Gastrocnemius medialis (tissue), 4 donors: ENCODE data around the gene PHACTR1.

ENCODE experiments used
- POLR2A ChIP-seq, 2 donors: fragments of 450-650 bp; IDR thresholded peaks; one replicate each; pipeline ENCODE4 v1.6.1; 2017; ENCODE audit warnings: antibody characterized with exemption in 2 of 2, mild to moderate bottlenecking in 2 of 2, moderate library complexity in 2 of 2
- TF ChIP-seq, protein P1 (sequence below), 5 experiments: fragments of 450-650 bp in 3 of 5; fragments of 200-600 bp in 2 of 5; sonication (generic) in 2 of 5; IDR thresholded peaks in 4 of 5; conservative IDR thresholded peaks in 1 of 5; 1 replicate in 4 of 5; 2 replicates in 1 of 5; pipeline ENCODE4 v1.5.1; 2016 to 2019; ENCODE audit warnings: antibody characterized with exemption in 5 of 5, mild to moderate bottlenecking in 3 of 5, moderate library complexity in 3 of 5

DNA sequence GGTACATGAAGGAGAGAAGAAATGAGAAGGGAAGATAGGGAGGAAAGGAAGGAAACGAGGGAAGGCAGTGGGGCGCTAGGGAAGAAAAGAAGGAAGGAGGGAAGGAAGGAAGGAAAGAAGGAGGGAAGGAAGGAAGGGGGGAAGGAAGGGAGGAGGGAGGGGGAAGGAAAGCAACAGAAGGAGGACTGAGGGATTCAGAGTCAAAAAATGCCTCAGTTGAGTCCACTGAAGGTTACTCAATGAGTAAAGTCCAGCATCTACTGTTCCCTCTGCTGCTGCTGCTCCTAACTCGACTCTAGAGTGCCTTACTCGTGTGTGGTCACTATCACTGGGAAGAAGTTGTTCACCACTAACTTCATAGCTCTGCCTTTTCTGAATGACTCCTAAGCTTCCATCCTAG is 33.8 kb downstream of the PHACTR1 start:
- TF ChIP-seq, protein P1, sequence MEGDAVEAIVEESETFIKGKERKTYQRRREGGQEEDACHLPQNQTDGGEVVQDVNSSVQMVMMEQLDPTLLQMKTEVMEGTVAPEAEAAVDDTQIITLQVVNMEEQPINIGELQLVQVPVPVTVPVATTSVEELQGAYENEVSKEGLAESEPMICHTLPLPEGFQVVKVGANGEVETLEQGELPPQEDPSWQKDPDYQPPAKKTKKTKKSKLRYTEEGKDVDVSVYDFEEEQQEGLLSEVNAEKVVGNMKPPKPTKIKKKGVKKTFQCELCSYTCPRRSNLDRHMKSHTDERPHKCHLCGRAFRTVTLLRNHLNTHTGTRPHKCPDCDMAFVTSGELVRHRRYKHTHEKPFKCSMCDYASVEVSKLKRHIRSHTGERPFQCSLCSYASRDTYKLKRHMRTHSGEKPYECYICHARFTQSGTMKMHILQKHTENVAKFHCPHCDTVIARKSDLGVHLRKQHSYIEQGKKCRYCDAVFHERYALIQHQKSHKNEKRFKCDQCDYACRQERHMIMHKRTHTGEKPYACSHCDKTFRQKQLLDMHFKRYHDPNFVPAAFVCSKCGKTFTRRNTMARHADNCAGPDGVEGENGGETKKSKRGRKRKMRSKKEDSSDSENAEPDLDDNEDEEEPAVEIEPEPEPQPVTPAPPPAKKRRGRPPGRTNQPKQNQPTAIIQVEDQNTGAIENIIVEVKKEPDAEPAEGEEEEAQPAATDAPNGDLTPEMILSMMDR (IDR thresholded peaks at IDR 0.05 in 4 of 5, conservative IDR thresholded peaks at IDR 0.05 in 1 of 5): no peak
- TF ChIP-seq POLR2A (IDR thresholded peaks at IDR 0.05): no peak
